SK-N-SH (cell line): ENCODE results near the gene SBF2.

Experiments
- CHD2 ChIP-seq: fragments of 150-350 bp; IDR thresholded peaks from 2 replicates; pipeline ENCODE4 v1.6.1; 2018; ENCODE audit warnings: low read length; ENCODE audit not compliant: partially characterized antibody
- CTCF ChIP-seq: fragments of 200-600 bp; sonication (generic); IDR thresholded peaks from 2 replicates; pipeline ENCODE4 v1.6.1; 2017; ENCODE audit warnings: antibody characterized with exemption, mild to moderate bottlenecking, moderate library complexity
- EP300 ChIP-seq, 2 experiments: IDR thresholded peaks; 2 replicates each; pipeline versions ENCODE4 v1.4.0 to v1.6.1; 2012; ENCODE audit warnings: borderline replicate concordance in 1 of 2, low read depth in 1 of 2, low read length in 1 of 2
- FOXJ3 ChIP-seq: sonication (generic); formaldehyde crosslinking; IDR thresholded peaks from 2 replicates; pipeline ENCODE4 v1.5.1; 2020; ENCODE audit warnings: mild to moderate bottlenecking, missing genetic modification reagents
- POLR2AphosphoS5 ChIP-seq: IDR thresholded peaks from 2 replicates; pipeline ENCODE4 v1.6.1; 2012; ENCODE audit warnings: low read depth, low read length
- USF2 ChIP-seq: fragments of 150-350 bp; IDR thresholded peaks from 2 replicates; pipeline ENCODE4 v1.6.1; 2017; ENCODE audit warnings: antibody characterized with exemption, low read length, low read depth, borderline replicate concordance
- TF ChIP-seq, protein P1 (sequence below): IDR thresholded peaks from 2 replicates; pipeline ENCODE4 v1.6.1; 2012; ENCODE audit warnings: mild to moderate bottlenecking, low read depth, low read length, moderate library complexity

GRCh38 chr11:9803685-9804418 lies 490.2 kb downstream of the SBF2 start:
- TF ChIP-seq CTCF (no peak), EP300 (IDR thresholded peaks at IDR 0.05; ENCODE audit: borderline replicate concordance in 1 of 2, low read depth in 1 of 2, low read length in 1 of 2) (no peak), POLR2AphosphoS5 (no peak), CHD2 (no peak), FOXJ3 (CRISPR knock-in tag) (no peak), USF2 (no peak)
- TF ChIP-seq, protein P1, sequence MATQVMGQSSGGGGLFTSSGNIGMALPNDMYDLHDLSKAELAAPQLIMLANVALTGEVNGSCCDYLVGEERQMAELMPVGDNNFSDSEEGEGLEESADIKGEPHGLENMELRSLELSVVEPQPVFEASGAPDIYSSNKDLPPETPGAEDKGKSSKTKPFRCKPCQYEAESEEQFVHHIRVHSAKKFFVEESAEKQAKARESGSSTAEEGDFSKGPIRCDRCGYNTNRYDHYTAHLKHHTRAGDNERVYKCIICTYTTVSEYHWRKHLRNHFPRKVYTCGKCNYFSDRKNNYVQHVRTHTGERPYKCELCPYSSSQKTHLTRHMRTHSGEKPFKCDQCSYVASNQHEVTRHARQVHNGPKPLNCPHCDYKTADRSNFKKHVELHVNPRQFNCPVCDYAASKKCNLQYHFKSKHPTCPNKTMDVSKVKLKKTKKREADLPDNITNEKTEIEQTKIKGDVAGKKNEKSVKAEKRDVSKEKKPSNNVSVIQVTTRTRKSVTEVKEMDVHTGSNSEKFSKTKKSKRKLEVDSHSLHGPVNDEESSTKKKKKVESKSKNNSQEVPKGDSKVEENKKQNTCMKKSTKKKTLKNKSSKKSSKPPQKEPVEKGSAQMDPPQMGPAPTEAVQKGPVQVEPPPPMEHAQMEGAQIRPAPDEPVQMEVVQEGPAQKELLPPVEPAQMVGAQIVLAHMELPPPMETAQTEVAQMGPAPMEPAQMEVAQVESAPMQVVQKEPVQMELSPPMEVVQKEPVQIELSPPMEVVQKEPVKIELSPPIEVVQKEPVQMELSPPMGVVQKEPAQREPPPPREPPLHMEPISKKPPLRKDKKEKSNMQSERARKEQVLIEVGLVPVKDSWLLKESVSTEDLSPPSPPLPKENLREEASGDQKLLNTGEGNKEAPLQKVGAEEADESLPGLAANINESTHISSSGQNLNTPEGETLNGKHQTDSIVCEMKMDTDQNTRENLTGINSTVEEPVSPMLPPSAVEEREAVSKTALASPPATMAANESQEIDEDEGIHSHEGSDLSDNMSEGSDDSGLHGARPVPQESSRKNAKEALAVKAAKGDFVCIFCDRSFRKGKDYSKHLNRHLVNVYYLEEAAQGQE = no peak
